Measurements from ENCODE around the gene PRKAG2. TPM values are rescaled to one million over a fixed set of nuclear protein-coding genes. Genes with fewer than 3 reads are reported as not detected.

The PRKAG2 gene
- total and polyA plus RNA-seq, 2 of the 13 experiments (the other 11 are each of a cell fraction or from before 2014, with no cell fraction given), result 0.90 to 1.3 TPM

GRCh38 chr7:151740081-151740851 is 136.6 kb downstream of the PRKAG2 start:
- no TSS peak for BruUV-seq (replicated peaks)
- Histone ChIP-seq H3K27me3 (ENCODE audit: control insufficient read depth in 1 of 2, insufficient read depth in 2 of 2, low read length in 2 of 2) (0 out of 5 replicates have a peak, but pooled peaks cover 0 to 4% of the 10 kb centered on the region in 2 experiments), H3K27ac (ENCODE audit: extremely low read length, insufficient read depth, low read length) (no peak overlapping the region), H3K4me2 (ENCODE audit: low read depth, low read length) (no peak overlapping the region), H3K9ac (ENCODE audit: insufficient read depth, low read depth, low read length) (no peak overlapping the region), H3K36me3 (replicated peaks in 1 of 2; ENCODE audit: control insufficient read depth in 1 of 2, insufficient read depth in 2 of 2, low read length in 2 of 2) (no peaks in the 10 kb centered on the region), H3K79me2 (ENCODE audit: insufficient read depth, low read length) (no peaks in the 10 kb centered on the region), H3K4me3 (replicated peaks in 1 of 3; ENCODE audit: insufficient read depth in 1 of 3, low read depth in 2 of 3, low read length in 3 of 3) (no peak overlapping the region), H3K4me1 (ENCODE audit: insufficient read depth, low read length) (peaks cover 17% of the 10 kb centered on the region), H4K20me1 (ENCODE audit: insufficient read depth, low read length) (no peaks in the 10 kb centered on the region), H2AFZ (ENCODE audit: low read length) (no peak overlapping the region), H3K9me3 (ENCODE audit: low read length) (0 out of 2 replicates have a peak, but pooled peaks cover 4% of the 10 kb centered on the region)
- TF ChIP-seq GMEB1 (CRISPR knock-in tag; IDR thresholded peaks at IDR 0.05; ENCODE audit: borderline replicate concordance) (no peak), AGO2 (optimal IDR thresholded peaks at IDR 0.05; ENCODE audit: low read depth, low read length) (no peak), ZNF543 (CRISPR knock-in tag; IDR thresholded peaks at IDR 0.05) (no peak), GTF3A (CRISPR knock-in tag; conservative IDR thresholded peaks at IDR 0.05) (no peak), TCF7 (IDR thresholded peaks at IDR 0.05; ENCODE audit: low read depth) (no peak), ZNF530 (CRISPR knock-in tag; IDR thresholded peaks at IDR 0.05; ENCODE audit: low read depth) (no peak), FOXP1 (IDR thresholded peaks at IDR 0.05) (no peak), FOXP1 (CRISPR knock-in tag; IDR thresholded peaks at IDR 0.05) (no peak), ZNF354B (CRISPR knock-in tag; IDR thresholded peaks at IDR 0.05) (no peak), KDM1A (CRISPR knock-in tag; IDR thresholded peaks at IDR 0.05) (no peak), ZEB1 (IDR thresholded peaks at IDR 0.05; ENCODE audit: insufficient replicate concordance, low read depth) (no peak)
- CTCF ChIA-PET (ENCODE audit: low intra/inter-chr PET ratio, low total read pairs), result no interaction called here
- WGBS (ENCODE audit: low lambda C conversion rate), result 30% methylated on average over 9 of the region's 16 CpGs
- ATAC-seq (no peak), DNase-seq (ENCODE audit: low spot score) (no peak), FAIRE-seq (no peak)
- POLR2A ChIA-PET, result no interaction called here
- intact Hi-C loops (cut with micrococcal nuclease; ENCODE audit: unreplicated experiment) (no loop called here), in situ Hi-C loops (cut with HindIII; ENCODE audit: extremely low pct_ligation_motif_present, low pct_unique_long_range_greater_than_20kb) (no loop called here)
